DMS53 treated with DMSO at 0.1 percent for 48 hours (cell line): Measurements from ENCODE around the gene HEBP1.

ENCODE experiments used
- DNase-seq: peaks from one replicate; lab custom pipeline; 2025; ENCODE audit not compliant: unreplicated experiment; lab: John Stamatoyannopoulos, UW

Gene HEBP1

GRCh38 chr12:13024531-13024916 is 24.5 kb upstream of the HEBP1 start:
- no peak for DNase-seq

- peak; percentile 52 for DNase-seq
These were observed 23.9 kb upstream of the HEBP1 start for GRCh38 chr12:13023811-13024530.

GRCh38 chr12:13022851-13023271 is 22.8 kb upstream of the HEBP1 start:
- no peak for DNase-seq

- DNase-seq: no peak
These were observed 11.0 kb upstream of the HEBP1 start for GRCh38 chr12:13011098-13011497.

- DNase-seq: no peak
These were observed 8.8 kb upstream of the HEBP1 start for GRCh38 chr12:13008741-13009380.

- no peak for DNase-seq
These were observed 7.6 kb upstream of the HEBP1 start for GRCh38 chr12:13007496-13008233.

GRCh38 chr12:13005649-13006048 is 5.6 kb upstream of the HEBP1 start:
- no peak for DNase-seq

- DNase-seq: no peak
These were observed 4.9 kb upstream of the HEBP1 start for GRCh38 chr12:13004986-13005385.

- DNase-seq: no peak
These were observed 4.3 kb upstream of the HEBP1 start for GRCh38 chr12:13004361-13004760.

- DNase-seq: no peak
These were observed 2.4 kb upstream of the HEBP1 start for GRCh38 chr12:13002301-13003097.

GRCh38 chr12:13001775-13002040 is 1.6 kb upstream of the HEBP1 start:
- DNase-seq: no peak

GRCh38 chr12:13000925-13001774 is 1.1 kb upstream of the HEBP1 start:
- peak; percentile 47 for DNase-seq

- DNase-seq: peak; percentile 86
These were observed 505 bp upstream of the HEBP1 start for GRCh38 chr12:13000616-13000924.

- DNase-seq: no peak
These were observed 650 bp downstream of the HEBP1 start for GRCh38 chr12:12999271-12999958.

GRCh38 chr12:12998248-12998647 is 1.8 kb downstream of the HEBP1 start:
- no peak for DNase-seq

GRCh38 chr12:12997734-12998133 is 2.3 kb downstream of the HEBP1 start:
- no peak for DNase-seq

- no peak for DNase-seq
These were observed 2.9 kb downstream of the HEBP1 start for GRCh38 chr12:12997156-12997555.

- no peak for DNase-seq
These were observed 3.9 kb downstream of the HEBP1 start for GRCh38 chr12:12996209-12996608.

GRCh38 chr12:12995088-12995487 is 5.0 kb downstream of the HEBP1 start:
- no peak for DNase-seq

- DNase-seq: no peak
These were observed 6.7 kb downstream of the HEBP1 start for GRCh38 chr12:12993367-12993766.
